HEK293 (cell line): ENCODE measurements around the gene HSBP1.

ENCODE experiments used
- CTCF ChIA-PET: fragments of 350-600 bp; formaldehyde crosslinking; extraction: SDS; loops from one replicate; lab custom pipeline; 2021; ENCODE audit warnings: antibody characterized with exemption; lab: Yijun Ruan, JAX
- POLR2A ChIA-PET: fragments of 300-600 bp; formaldehyde crosslinking; extraction: SDS; loops from one replicate; lab custom pipeline; 2020; ENCODE audit warnings: antibody characterized with exemption, inconsistent platforms; lab: Yijun Ruan, JAX
- H3K27ac ChIP-seq: fragments of 200-500 bp; sonication (Bioruptor generic); 2 replicates; pipeline ENCODE4 v1.5.1; 2014; ENCODE audit warnings: low read depth, low read length, control low read depth, inconsistent platforms; ENCODE audit errors: extremely low read depth
- H3K36me3 ChIP-seq, 2 experiments: fragments of 200-500 bp in 1 of 2; sonication (Bioruptor generic) in 1 of 2; 1 replicate in 1 of 2; 2 replicates in 1 of 2; pipeline ENCODE4 v1.5.1; 2014 to 2017; ENCODE audit warnings: inconsistent platforms in 2 of 2, low read length in 2 of 2; ENCODE audit not compliant: control insufficient read depth in 2 of 2, insufficient read depth in 1 of 2
- H3K4me1 ChIP-seq: fragments of 200-500 bp; sonication (Bioruptor generic); 2 replicates; pipeline ENCODE4 v1.5.1; 2014; ENCODE audit warnings: mild to moderate bottlenecking, low read length, inconsistent platforms; ENCODE audit not compliant: control insufficient read depth, insufficient read depth
- H3K4me3 ChIP-seq: 2 replicates; pipeline ENCODE4 v1.5.1; 2011; ENCODE audit warnings: low read depth, mild to moderate bottlenecking, control low read depth, low read length, moderate library complexity
- H3K9me3 ChIP-seq: fragments of 200-500 bp; sonication (Bioruptor generic); 2 replicates; pipeline ENCODE4 v1.5.1; 2014; ENCODE audit warnings: low read depth, low read length, inconsistent platforms; ENCODE audit not compliant: control insufficient read depth, insufficient read depth
- EGR2 ChIP-seq: fragments of 450-650 bp; formaldehyde crosslinking; IDR thresholded peaks from 2 replicates; pipeline ENCODE4 v1.5.1; 2016; ENCODE audit warnings: low read depth, missing biosample characterization, missing genetic modification characterization
- GLI2 ChIP-seq: fragments of 450-650 bp; formaldehyde crosslinking; IDR thresholded peaks from 2 replicates; pipeline ENCODE4; 2017; ENCODE audit warnings: missing biosample characterization, missing genetic modification characterization, low read depth, borderline replicate concordance
- HOXD13 ChIP-seq: sonication (generic); formaldehyde crosslinking; IDR thresholded peaks from 2 replicates; pipeline ENCODE4 v1.8.0; 2022; ENCODE audit warnings: missing genetic modification reagents, borderline replicate concordance
- KLF8 ChIP-seq: fragments of 450-650 bp; formaldehyde crosslinking; IDR thresholded peaks from 2 replicates; pipeline ENCODE4 v1.5.1; 2016; ENCODE audit warnings: missing biosample characterization, missing genetic modification characterization
- PRDM1 ChIP-seq: fragments of 450-650 bp; formaldehyde crosslinking; IDR thresholded peaks from 2 replicates; pipeline ENCODE4; 2016; ENCODE audit warnings: missing biosample characterization, missing genetic modification characterization
- REST ChIP-seq: fragments of 450-650 bp; formaldehyde crosslinking; IDR thresholded peaks from 2 replicates; pipeline ENCODE4 v1.5.1; 2016; ENCODE audit warnings: missing biosample characterization, missing genetic modification characterization
- SCRT1 ChIP-seq: fragments of 450-650 bp; formaldehyde crosslinking; IDR thresholded peaks from 2 replicates; pipeline ENCODE4 v1.5.1; 2016; ENCODE audit warnings: missing biosample characterization, missing genetic modification characterization, borderline replicate concordance
- SP7 ChIP-seq: fragments of 450-650 bp; formaldehyde crosslinking; IDR thresholded peaks from 2 replicates; pipeline ENCODE4 v1.5.1; 2016; ENCODE audit warnings: missing biosample characterization, missing genetic modification characterization
- TSHZ1 ChIP-seq: fragments of 450-650 bp; formaldehyde crosslinking; IDR thresholded peaks from 2 replicates; pipeline ENCODE4 v1.5.1; 2016; ENCODE audit warnings: missing biosample characterization, missing genetic modification characterization, borderline replicate concordance
- ZNF138 ChIP-seq: fragments of 450-650 bp; formaldehyde crosslinking; IDR thresholded peaks from 2 replicates; pipeline ENCODE4 v1.5.1; 2016; ENCODE audit warnings: missing biosample characterization, missing genetic modification characterization, borderline replicate concordance
- ZNF174 ChIP-seq: fragments of 450-650 bp; formaldehyde crosslinking; IDR thresholded peaks from 2 replicates; pipeline ENCODE4 v1.5.0; 2017; ENCODE audit warnings: missing biosample characterization, mild to moderate bottlenecking, missing genetic modification characterization
- ZNF211 ChIP-seq: fragments of 450-650 bp; formaldehyde crosslinking; IDR thresholded peaks from 2 replicates; pipeline ENCODE4 v1.5.1; 2016; ENCODE audit warnings: low read depth, missing biosample characterization, missing genetic modification characterization
- ZNF24 ChIP-seq: fragments of 450-650 bp; formaldehyde crosslinking; IDR thresholded peaks from 2 replicates; pipeline ENCODE4 v1.5.1; 2016; ENCODE audit warnings: missing biosample characterization, missing genetic modification characterization
- ZNF391 ChIP-seq: fragments of 450-650 bp; formaldehyde crosslinking; IDR thresholded peaks from 2 replicates; pipeline ENCODE4 v1.5.1; 2016; ENCODE audit warnings: low read depth, missing biosample characterization, missing genetic modification characterization, borderline replicate concordance
- ZNF514 ChIP-seq: fragments of 450-650 bp; formaldehyde crosslinking; IDR thresholded peaks from 2 replicates; pipeline ENCODE4 v1.5.1; 2016; ENCODE audit warnings: missing biosample characterization, missing genetic modification characterization
- ZNF560 ChIP-seq: fragments of 450-650 bp; formaldehyde crosslinking; IDR thresholded peaks from 2 replicates; pipeline ENCODE4 v1.5.1; 2017; ENCODE audit warnings: missing biosample characterization, missing genetic modification characterization, borderline replicate concordance
- ZNF621 ChIP-seq: fragments of 450-650 bp; formaldehyde crosslinking; IDR thresholded peaks from 2 replicates; pipeline ENCODE4 v1.5.1; 2017; ENCODE audit warnings: missing biosample characterization, missing genetic modification characterization
- ZNF704 ChIP-seq: fragments of 450-650 bp; formaldehyde crosslinking; IDR thresholded peaks from 2 replicates; pipeline ENCODE4 v1.5.1; 2016; ENCODE audit warnings: missing biosample characterization, missing genetic modification characterization
- ZNF76 ChIP-seq: fragments of 450-650 bp; formaldehyde crosslinking; IDR thresholded peaks from 2 replicates; pipeline ENCODE4; 2016; ENCODE audit warnings: low read depth, missing biosample characterization, missing genetic modification characterization, borderline replicate concordance
- TF ChIP-seq, protein P1 (sequence below): fragments of 450-650 bp; formaldehyde crosslinking; IDR thresholded peaks from 2 replicates; pipeline ENCODE4 v1.5.1; 2016; ENCODE audit warnings: missing biosample characterization, missing genetic modification characterization
- TF ChIP-seq, protein P2 (sequence below): fragments of 450-650 bp; formaldehyde crosslinking; IDR thresholded peaks from 2 replicates; pipeline ENCODE4; 2016; ENCODE audit warnings: missing biosample characterization, missing genetic modification characterization

HSBP1 gene

GRCh38 chr16:83806036-83806435, 1.7 kb upstream of the HSBP1 start:
- ChIA-PET POLR2A (interaction anchor here (0.7 kb wide), 1 partner anchor 317 kb away, joined by 3 read pairs; no protein-coding TSS in a partner anchor), CTCF (no interaction called here)

GRCh38 chr16:83806731-83807130, 1.0 kb upstream of the HSBP1 start:
- no peaks in the 10 kb centered on the region for H3K9me3 ChIP-seq
- no peak for TF ChIP-seq ZNF174 (tag by site-specific recombination)
- no peak for TF ChIP-seq ZNF138 (tag by site-specific recombination)
- TF ChIP-seq HOXD13, result no peak
- no peak for TF ChIP-seq ZNF560 (tag by site-specific recombination)
- no peak for TF ChIP-seq GLI2 (tag by site-specific recombination)
- no peak for TF ChIP-seq ZNF211 (tag by site-specific recombination)
- TF ChIP-seq, protein P1, sequence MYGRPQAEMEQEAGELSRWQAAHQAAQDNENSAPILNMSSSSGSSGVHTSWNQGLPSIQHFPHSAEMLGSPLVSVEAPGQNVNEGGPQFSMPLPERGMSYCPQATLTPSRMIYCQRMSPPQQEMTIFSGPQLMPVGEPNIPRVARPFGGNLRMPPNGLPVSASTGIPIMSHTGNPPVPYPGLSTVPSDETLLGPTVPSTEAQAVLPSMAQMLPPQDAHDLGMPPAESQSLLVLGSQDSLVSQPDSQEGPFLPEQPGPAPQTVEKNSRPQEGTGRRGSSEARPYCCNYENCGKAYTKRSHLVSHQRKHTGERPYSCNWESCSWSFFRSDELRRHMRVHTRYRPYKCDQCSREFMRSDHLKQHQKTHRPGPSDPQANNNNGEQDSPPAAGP (tag by site-specific recombination), result no peak
- no peak for TF ChIP-seq ZNF391 (tag by site-specific recombination)
- no peak for TF ChIP-seq SP7 (tag by site-specific recombination)
- TF ChIP-seq PRDM1 (tag by site-specific recombination), result no peak
- TF ChIP-seq ZNF24, result no peak
- POLR2A ChIA-PET, result no interaction called here
- H3K4me3 ChIP-seq, result no peak overlapping the region
- H3K36me3 ChIP-seq, result peaks cover 6 to 19% of the 10 kb centered on the region in 2 experiments
- CTCF ChIA-PET, result no interaction called here
- H3K27ac ChIP-seq, result no peak overlapping the region
- H3K4me1 ChIP-seq, result peaks cover 5% of the 10 kb centered on the region; the same call in 1 of the 2 replicates

More at GRCh38 chr16:83806036-83806435, 1.7 kb upstream of the HSBP1 start:
- Histone ChIP-seq H3K4me1 (peaks cover 3% of the 10 kb centered on the region; the same call in 1 of the 2 replicates), H3K27ac (no peak overlapping the region), H3K4me3 (no peak overlapping the region), H3K36me3 (peaks cover 6 to 12% of the 10 kb centered on the region in 2 experiments), H3K9me3 (no peaks in the 10 kb centered on the region)
- TF ChIP-seq ZNF76 (tag by site-specific recombination), result no peak
- no peak for TF ChIP-seq SCRT1 (tag by site-specific recombination)
- no peak for TF ChIP-seq EGR2
- TF ChIP-seq, protein P2, sequence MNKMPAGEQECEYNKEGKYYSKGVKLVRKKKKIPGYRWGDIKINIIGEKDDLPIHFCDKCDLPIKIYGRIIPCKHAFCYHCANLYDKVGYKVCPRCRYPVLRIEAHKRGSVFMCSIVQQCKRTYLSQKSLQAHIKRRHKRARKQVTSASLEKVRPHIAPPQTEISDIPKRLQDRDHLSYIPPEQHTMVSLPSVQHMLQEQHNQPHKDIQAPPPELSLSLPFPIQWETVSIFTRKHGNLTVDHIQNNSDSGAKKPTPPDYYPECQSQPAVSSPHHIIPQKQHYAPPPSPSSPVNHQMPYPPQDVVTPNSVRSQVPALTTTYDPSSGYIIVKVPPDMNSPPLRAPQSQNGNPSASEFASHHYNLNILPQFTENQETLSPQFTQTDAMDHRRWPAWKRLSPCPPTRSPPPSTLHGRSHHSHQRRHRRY, result no peak
- no peak for TF ChIP-seq ZNF704 (tag by site-specific recombination)
- TF ChIP-seq KLF8, result no peak
- TF ChIP-seq, all 188 proteins: peak for 0

DNA sequence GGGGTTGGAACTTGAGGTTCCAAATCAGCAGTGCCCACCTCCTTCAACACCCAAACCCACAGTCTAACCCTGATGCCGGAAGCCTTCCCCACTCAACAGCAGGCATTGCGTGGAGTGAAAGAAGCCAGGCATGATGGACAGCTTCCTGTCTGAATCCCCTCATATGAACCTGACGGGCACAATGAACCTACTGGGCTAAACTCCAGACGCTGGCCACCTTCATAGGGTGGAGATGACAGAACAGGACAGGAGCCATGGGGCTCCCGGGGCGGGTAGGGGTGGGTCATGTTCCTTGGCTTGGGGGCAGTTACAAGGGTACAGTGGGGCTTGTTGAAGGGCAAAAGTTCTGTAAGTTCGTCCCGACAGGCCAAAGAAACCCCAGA, 460 bp upstream of the HSBP1 start:
- ChIA-PET POLR2A (interaction anchor here (1.1 kb wide), 1 partner anchor 207 kb away, joined by 4 read pairs; no protein-coding TSS in a partner anchor), CTCF (no interaction called here)
- H3K4me3 ChIP-seq, result no peak overlapping the region
- H3K27ac ChIP-seq, result no peak overlapping the region
- peaks cover 6 to 25% of the 10 kb centered on the region in 2 experiments for H3K36me3 ChIP-seq
- peaks cover 5% of the 10 kb centered on the region; the same call in 1 of the 2 replicates for H3K4me1 ChIP-seq
- no peaks in the 10 kb centered on the region for H3K9me3 ChIP-seq
- TF ChIP-seq TSHZ1 (tag by site-specific recombination), result no peak
- no peak for TF ChIP-seq ZNF621
- no peak for TF ChIP-seq ZNF514 (tag by site-specific recombination)
- TF ChIP-seq REST (tag by site-specific recombination), result no peak
